HS-27A (cell line): ENCODE results near the gene DAPK1.

Experiments
- DNase-seq: peaks from one replicate; pipeline ENCODE4 v3.0.0-alpha.2; 2012; ENCODE audit warnings: low read depth, missing footprints

DAPK1 gene

DNA sequence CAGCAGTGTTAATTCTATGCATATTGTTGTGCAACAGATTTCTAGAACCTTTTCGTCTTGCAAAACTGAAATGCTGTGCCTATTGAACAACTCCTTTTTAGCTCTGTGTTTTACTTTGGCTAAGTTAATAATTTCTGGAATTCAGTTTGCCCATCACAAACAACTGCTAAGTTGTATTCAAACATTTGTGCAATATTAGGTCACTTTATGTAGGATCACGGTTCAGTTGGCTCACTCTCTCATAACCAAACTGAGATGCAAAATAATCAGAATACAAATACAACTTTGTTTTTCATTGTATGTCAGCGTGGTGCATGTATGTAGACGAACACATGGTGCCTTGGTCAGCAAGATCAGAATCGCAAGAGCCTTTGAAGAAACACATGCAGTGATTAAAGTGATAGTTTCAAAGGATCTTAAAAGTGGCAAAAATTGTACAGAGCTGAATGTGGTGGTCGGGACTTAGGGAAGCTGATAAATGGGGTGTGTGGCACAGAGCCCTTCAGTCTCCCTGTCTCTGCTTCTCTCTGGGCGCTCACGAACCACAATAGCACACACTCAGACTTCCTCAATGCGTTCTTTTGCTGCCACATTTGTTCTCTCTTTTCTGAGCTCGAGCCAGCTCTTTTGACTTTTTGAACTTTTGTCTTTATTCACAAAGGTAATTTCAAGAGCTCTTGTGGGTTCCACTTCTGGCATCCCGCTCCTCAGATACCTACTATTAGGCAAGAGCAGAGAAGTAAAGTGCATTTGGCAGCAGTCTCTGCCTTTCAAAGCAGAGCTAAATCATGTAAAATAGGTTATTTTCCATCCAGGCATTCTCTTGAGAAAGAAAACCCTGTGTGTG is 115.8 kb downstream of the DAPK1 start:
- DNase-seq = no peak

DNA sequence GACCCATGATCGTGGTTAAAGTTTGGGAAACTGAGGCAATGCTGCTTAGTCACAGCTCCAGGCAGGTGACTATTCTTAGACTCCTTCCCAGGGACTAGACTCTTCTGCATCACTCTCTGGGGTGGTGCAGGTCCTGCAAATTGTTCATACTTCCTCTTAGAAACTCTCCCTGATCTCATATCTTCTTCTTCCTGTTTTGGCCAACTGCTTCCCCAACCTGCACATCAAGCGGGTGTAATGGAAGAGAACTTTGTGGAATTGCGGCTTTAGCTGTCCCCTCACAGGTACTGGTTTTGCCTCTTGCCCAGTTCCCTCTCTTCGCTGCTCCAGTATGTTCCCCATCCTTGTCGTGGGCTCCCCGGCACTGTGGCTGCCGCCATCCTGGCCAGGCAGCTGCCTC is 116.7 kb downstream of the DAPK1 start:
- DNase-seq = no peak

DNA sequence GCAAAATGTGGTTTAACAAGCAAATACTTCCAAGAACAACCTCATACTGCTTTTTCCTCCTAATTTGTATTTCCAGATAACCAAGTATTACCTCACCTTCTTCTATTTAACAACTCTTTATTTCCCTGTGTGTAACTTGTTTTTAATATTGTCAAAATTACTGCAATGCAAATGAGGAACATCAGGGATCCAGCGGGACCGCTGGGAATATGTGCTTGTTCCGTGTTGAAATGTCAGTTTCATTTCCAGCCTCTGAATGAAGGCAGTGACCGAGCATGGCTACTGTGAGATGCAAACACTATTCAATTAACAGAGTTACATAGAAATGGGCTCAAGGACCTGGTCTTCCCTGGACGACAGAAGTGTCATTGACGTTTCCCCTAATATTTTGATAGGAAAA is 117.5 kb downstream of the DAPK1 start:
- no peak for DNase-seq

DNA sequence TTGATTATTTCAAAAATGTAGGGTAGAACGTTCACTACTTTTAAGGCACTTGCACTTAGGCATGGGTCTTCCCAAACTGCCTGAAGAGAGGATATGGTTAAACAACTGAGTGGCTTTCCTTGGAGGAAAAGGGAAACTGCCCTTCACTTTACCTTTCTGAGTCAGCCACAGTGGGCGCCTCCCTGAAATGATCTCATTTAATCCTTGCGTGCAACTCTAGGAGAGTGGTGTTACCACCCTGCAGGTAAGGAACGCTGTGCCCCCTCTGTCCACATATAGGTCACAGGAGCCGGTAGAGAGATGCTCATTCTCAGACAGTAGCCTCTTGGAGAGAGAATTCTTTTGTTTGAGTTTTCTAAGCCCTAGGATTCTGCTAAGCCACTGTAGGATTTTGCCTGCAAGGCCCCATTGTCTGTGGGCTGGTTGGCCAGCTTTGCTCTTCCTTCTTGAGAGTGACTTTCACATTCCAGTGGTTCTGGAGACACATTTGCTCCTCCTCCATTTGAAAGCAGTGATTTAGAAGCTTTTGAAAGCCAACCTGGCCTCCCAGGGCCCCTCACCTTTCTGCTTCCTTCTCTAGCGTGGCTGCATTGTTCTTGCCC is 118.0 kb downstream of the DAPK1 start:
- DNase-seq = no peak

DNA sequence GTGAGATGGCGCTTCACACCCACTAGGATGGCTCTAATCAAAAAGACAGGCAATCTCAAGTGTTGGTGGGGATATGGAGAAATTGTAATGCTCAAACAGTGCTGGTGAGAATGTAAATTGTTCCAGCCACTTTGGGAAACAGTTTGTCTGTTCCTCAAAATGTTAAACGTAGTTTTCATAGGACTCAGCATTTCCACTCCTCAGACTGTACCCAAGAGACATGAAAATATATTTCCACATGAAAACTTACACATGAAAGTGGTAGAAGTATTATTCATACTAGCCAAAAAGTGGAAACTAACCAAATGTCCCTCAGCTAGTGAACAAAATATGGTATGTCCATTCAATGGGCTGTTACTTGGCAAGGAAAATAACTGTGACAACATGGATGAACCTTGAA is 120.6 kb downstream of the DAPK1 start:
- DNase-seq = no peak

DNA sequence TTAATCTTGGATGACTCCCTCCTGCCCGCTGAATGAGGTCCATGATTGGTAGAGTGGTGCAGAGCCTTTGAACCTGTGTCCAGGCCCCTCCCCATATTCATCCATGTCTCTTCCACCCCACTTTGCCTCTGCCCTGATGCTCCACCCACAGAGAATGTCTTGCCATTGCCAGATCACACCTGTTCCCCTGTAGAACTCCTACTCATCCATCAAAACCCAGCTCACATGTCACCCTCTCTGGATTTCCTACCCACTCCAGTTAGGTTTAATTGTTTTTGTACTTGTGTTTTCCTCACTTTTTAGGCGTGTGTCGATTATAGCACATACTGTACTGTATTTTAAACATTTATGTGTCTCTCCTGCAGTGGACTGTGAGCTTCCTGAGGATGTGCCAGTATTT is 121.3 kb downstream of the DAPK1 start:
- no peak for DNase-seq

DNA sequence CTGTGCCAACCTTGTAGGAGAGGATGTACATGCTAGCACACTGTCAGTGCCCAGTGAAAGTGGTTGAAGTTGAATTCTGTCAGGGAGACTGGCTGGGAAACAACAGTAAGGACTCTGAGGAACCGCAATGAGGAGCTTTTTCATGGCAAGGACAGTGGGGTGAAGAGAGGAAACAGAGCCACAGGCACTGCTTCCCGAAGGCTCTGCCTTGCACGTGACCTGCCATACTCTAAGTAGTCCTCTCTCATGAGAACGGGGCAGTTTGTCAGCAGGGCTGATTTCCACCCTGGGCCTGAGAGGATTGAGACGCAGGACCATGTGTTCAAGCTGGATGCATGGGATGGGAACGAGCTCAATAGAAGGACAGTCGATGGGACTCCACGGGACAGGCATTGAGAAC is 121.7 kb downstream of the DAPK1 start:
- no peak for DNase-seq

DNA sequence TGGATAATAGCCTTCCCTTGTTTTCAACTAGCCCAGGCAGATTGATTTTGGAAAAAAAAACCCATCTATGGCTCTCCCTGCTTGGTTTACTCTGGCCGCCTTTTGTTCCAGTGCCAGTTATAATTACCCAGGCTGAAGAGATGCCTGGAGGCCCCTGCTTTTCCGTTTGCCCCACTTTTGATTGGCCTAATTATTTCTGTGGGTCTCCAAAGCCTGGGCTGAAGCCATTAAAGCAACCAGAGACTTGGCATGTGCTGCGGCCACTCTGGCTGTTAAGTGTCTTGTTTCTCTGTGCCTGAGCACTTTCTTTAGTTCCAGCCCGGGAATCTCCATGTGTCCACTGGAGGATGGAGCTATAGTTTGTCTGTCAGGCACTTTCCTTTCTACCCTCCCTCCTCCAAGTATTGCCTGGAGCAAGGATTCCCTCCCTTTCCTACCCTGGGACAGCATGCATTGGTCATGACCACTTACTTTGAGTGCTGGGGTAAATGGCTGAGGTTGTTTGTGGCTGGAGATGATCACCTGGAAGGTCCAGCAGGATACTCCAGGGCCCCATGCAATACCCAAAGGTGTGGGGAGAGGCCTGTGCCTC is 123.2 kb downstream of the DAPK1 start:
- no peak for DNase-seq

DNA sequence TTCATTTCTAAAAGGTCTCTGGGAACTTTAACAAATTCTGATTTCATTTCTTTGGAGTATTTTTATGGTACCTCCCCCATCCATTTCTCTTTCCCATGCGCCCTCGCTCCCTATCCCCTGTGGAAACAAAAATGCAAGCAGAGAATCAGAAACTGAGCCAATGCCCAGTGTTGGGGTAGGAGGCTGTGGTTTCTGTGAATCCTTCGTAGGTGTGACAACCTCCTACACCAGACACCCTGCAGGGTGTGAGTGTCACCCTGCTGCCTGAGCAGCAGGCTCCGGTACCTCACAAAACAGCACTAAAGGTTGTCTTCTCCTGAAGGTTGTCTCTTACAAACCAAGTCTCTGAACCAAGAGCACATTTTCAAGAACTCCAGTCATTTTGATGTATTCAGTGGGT is 124.4 kb downstream of the DAPK1 start:
- DNase-seq = no peak

DNA sequence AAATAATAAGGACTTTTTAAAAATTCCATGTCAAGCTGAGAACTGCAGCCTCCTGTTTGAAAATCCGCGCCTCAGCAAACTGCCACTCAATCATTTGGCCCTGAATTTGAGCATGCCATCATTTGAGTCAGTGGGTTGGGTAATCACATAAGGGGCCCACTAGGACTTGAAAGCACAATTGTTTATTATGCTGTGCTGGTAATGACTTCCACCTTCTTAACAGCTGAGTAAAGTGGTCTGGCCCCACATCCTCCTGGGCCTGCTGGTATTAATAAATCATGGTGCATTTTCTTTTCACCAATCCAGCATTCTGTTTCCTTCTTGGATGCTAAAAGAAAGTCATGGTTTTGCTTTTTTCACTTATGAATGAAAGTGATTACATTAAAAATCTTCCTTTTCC is 125.3 kb downstream of the DAPK1 start:
- DNase-seq = no peak

DNA sequence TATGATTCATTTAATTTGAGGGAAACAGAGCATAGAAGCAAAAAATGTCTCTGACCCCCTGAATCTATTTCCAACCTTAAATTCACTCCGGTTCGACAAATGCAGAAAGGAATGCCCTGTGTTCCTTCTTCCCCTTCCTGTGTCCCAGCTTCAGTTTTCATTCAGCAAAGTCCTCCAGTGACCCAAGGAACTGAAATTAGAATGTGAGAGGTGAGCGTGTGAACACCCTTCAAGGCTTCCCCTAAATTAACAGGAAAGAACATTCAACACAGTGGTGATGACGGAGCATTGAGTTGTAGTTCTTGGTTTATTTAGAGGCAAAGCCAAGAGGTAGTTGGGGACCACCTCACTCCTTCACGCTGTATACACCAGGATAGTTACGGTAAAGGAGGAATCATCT is 130.7 kb downstream of the DAPK1 start:
- no peak for DNase-seq

DNA sequence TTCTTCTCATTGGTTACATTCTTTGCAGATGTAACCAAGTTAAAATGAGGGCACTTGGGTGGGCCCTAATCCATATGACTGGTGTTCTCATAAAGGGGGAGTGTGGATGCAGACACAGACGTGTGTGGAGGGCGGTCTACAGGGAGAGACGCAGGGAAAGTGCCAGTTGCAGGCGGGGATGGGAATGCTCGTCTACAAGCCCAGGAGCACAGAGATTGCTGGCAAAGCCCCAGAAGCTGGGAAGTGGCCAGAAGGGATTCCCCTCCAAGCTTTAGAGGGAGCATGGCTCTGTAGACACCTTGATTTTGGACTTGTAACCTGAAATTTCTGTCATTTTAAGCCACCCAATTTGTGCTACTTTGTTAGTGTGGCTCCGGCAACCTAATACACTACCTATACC is 131.4 kb downstream of the DAPK1 start:
- DNase-seq = no peak

DNA sequence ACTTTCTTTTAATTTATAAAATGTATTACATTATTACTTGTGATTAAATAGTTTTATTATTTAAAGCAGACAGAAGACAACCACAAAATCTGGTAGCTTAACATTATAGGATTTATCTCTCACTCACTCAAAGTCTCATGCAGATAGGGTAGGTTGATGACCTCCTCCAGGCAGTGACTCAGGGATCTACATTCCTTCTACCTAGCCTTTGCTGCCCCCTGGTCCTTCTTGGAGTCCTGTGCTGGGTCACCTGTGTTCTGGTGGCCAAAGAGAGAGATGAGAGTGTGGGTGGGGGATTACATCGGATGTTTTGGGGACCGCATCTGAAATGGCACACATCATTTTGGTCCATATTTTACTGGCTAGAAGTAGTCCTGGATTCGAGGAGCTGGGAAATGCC is 132.6 kb downstream of the DAPK1 start:
- no peak for DNase-seq

DNA sequence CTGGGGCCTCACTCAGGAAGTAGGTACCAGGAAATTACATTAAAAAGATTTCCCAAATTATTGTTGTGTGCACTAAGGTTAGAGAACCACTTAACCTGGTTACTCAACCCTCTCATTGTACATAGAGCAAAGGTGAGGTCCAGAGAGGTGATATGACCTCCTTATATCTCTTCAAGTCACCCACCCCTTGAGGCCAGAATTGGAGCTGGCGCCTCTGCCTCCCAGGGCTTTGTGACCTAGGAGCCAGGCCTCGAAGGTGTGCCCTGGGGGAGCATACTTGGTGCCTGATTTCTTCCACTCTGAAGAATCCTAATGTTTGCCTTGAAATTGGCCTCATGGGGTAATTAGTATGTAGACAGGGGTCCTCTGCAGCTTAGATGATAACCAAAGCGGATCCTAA is 133.2 kb downstream of the DAPK1 start:
- no peak for DNase-seq

DNA sequence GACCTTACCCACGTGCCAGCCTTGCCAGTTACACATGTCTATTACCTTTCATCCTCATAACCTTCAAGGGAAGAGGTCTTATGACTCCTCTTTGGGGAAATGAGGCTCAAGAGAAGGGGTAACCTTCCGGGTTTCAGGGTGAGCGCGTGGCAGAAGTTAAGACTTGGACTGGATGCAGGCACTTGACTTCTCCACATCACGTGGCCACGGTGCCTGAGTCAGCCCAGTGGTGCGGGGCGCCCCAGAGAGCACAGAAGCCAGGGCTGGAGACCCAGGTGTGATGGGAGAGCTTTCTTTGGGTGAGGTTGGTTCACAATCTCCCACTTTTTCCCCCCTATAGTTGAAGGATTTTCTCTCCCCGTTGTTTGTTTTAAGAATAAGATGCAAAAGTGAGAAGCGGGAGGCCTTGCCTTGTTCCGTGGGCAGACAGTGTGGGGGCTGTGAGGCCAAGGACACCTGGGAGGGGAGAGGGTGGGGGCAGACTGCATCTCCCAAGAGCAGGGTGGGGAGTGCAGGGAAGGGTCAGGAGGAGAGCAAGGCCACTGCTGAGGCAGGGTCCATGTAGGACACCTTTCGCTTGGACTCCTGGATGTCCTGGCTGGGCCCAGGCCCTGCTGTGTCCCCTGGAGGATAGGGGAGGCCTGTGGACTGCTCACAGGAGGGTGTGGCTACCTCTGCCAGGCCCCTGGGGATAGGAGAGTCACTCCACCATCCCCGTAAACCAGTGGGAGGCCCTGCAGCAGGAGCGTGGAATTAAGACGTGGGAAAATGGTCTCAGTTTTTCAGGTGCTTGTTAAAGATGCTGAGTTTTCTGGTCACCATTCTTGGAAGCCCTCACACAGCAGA is 138.2 kb downstream of the DAPK1 start:
- DNase-seq = no peak

DNA sequence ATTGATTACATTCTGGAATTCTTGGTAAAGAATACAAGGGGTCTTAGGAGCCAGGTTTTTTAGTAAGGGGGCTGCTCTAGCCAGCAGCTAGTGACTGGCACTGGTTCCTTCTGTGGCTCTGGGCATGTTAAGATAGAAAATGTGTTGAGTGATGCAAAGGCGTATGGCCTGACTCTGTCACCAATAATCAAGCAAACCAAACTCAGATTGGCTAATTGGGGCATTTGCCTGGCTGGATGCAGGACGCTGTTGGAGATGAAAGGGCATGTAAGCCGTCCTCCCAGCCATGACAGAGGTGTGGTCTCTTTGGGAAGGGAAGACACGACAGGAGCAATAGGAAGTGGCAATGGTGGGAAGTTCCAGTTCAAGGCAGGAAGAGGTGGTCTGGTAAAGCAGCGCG is 140.6 kb downstream of the DAPK1 start:
- no peak for DNase-seq

DNA sequence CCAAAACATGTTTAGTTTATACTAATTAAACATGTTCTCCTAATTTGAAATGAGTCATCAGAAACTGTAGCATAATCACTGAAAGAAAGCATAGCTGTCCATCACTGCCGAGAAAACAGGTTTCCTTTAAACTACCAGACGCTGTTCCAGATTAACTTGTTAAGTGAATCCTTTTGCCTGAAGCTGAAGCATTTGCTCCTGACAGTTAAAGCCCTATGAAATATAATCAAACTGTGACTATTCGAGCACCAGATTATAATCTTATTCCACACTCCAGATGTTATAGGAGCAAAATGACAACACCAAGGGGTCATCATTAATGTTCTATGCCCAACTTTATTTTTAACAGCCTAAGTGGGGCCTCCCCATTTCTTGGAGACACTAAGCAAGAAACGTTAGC is 142.3 kb downstream of the DAPK1 start:
- DNase-seq = no peak

DNA sequence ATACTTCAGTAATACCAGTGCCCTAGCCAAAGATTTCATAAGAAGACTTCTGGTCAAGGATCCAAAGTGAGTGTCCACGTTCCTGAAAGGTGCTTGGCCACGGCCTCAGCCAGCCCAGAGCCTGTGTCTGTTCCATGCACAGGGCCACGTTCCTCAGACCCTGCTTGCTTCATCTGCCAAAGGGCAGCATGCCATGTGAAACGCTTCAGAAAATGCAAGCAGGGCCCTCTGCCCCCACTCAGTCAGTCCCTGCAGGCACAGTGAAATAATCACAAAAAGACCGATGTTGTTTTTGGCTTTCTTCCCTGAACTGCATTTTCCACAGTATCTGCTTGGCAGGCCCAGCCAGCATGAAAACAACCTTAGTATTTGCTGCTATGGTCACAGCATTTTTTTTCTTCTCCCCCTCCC is 142.7 kb downstream of the DAPK1 start:
- DNase-seq = no peak

DNA sequence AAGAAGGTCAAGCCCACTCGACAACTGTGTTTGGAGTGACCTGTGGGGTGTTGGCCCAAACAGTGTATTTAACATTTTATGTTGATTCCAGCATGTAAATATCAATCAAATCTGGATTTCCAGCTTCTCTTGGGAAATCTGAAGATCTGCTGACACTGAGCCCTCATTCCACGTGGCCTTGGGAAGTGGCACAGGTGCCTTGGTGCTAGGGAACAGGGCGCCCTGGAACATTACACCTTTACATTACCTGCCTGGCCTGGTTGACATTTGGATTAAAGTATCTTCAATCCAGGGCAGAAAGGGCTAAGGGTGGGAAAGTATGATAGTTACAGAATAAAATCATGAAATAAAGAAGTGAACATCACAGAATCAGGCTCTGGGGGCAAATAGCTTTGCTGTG is 143.4 kb downstream of the DAPK1 start:
- no peak for DNase-seq

DNA sequence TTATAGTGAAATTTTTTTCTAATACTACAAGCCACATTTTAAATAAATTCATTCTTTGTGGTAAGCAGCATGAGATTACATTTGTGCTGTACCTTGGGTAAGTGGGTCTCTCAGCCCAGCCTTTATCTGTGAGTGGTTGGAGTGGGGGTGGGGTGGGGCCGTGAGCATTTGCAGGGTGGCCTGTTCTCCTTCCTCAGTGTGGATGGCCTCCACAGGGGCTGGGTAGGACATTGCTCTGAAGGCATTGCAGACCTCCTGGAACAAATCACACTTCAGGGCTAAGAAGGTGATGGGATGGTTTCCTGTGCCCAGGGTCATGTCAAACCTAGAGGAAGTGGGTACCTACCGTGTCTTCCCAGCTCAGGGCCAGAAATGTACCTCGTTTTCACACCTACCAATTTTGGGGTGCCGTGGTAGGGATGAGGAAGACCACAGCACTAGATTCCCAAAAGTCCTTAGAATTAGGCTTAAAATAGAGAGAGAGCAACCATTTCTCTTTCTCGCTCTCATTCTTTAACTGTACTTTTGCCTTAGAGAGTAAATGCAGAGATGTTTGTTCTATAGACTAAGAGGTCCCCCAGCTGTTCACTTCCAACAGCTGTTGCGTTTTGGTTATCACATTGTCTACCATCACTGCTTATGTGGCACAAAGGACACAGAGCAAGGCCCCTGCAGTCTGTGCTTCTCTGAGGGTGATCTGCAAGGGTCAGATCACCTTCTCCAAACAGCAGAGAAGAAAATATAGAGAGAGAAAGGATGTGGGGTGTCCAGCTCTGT is 144.9 kb downstream of the DAPK1 start:
- DNase-seq = no peak

DNA sequence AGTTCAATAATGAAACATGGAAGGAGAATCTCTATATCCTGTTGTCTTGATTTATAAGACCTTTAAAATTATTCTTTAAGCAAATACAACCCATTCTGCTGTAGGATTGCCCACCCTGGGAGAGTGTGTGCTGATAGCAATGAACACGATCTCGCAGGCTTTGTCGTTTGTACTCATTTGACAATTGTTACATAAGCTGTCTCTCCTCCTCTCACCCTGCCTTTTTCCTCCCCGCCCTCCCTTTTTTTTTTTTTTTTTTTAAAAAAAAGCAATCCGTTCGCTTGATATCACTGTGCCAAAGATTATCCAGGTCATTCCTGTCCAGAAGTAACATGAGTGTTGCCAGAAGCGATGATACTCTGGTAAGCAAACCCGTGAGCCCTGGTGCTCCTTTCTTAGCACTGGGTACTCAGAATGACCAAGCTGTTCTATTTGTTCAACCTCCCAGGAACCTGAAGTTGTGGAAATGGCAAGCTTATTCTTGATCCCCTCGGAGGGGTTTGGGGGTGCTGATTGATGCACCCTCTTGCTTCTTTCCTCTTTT is 145.5 kb downstream of the DAPK1 start:
- DNase-seq = no peak
